H7 (cell line): ENCODE results near the gene NAPEPLD. TPM values are rescaled to one million over a fixed set of nuclear protein-coding genes. Genes with fewer than 3 reads are reported as not detected.
"Not testable (repeated sequence)": the region's sequence is repeated elsewhere in the genome, so short reads cannot be mapped to it uniquely, and the experiment has no call there.

Experiments
- DNase-seq: peaks from one replicate; pipeline ENCODE4 v3.0.0; 2012
- H3K27me3 ChIP-seq: 2 replicates; pipeline ENCODE4 v1.6.0; 2011; ENCODE audit warnings: mild to moderate bottlenecking, low read length; ENCODE audit not compliant: control insufficient read depth, insufficient read depth
- H3K36me3 ChIP-seq: replicated peaks from 2 replicates; pipeline ENCODE4 v1.5.1; 2011; ENCODE audit warnings: low read length; ENCODE audit not compliant: control insufficient read depth, insufficient read depth
- H3K4me3 ChIP-seq: 2 replicates; pipeline ENCODE4 v1.5.1; 2011; ENCODE audit warnings: low read depth, mild to moderate bottlenecking, control low read depth, low read length, moderate library complexity; ENCODE audit not compliant: insufficient read depth
- total RNA-seq: library from RNA; depleted of rRNA; stranded (reverse); fragments of >200 nt; shearing (Covaris generic); gene quantifications from 2 replicates; pipeline ENCODE4 v1.2.3, GENCODE V29; 2014

Gene NAPEPLD
- total RNA-seq, 1 experiment from 2014 or later, result 1.6 TPM

DNA sequence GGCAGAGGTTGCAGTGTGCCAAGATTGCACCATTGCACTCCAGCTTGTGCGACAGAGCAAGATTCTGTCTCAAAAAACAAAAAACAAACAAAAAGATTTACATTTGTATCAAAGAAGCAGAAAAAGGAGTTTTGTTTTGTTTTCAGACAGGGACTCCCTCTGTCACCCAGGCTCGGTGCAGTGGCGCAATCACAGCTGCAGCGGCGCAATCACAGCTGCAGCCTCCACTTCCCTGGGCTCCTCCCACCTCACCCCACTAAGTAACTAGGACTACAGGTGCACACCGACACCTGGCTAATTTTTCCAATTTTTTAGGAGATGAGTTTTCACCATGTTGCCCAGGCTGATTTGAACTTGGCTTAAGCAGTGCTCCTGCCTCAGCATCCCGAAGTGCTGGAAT is 72.1 kb downstream of the NAPEPLD start:
- Histone ChIP-seq H3K27me3 (no peaks in the 10 kb centered on the region), H3K36me3 (no peaks in the 10 kb centered on the region), H3K4me3 (no peak overlapping the region)
- no peak for DNase-seq

DNA sequence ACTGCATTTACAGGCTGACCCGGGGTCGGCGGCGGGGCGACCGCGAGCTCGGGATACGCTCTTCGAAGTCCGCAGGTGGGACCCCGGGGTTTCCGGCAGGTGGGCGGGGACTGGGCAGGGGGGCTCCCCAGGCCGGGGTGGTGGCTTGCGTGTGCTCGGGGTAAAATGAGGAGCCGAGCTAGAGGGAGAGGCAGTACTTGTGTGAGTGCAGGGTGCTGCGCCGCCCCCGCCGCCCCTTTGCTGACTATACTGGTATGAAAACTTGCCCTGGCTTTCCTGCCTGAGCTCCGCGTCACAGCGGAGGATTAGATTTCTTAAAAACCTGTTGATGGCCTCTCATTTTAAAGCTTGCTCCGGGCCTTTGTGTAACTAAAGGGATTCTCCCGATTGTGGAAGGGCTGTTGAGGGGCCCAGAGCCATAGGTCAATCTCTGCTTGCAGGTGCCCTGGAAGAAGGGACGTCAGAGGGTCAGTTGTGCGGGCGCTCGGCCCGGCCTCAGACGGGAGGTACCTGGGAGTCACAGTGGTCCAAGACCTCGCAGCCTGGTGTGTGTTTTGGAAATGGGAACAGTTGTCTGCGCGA is 73.5 kb downstream of the NAPEPLD start:
- H3K27me3 ChIP-seq, result no peaks in the 10 kb centered on the region
- peak overlapping the region; percentile 78 for H3K4me3 ChIP-seq
- peak; percentile 91 for DNase-seq
- no peaks in the 10 kb centered on the region for H3K36me3 ChIP-seq

DNA sequence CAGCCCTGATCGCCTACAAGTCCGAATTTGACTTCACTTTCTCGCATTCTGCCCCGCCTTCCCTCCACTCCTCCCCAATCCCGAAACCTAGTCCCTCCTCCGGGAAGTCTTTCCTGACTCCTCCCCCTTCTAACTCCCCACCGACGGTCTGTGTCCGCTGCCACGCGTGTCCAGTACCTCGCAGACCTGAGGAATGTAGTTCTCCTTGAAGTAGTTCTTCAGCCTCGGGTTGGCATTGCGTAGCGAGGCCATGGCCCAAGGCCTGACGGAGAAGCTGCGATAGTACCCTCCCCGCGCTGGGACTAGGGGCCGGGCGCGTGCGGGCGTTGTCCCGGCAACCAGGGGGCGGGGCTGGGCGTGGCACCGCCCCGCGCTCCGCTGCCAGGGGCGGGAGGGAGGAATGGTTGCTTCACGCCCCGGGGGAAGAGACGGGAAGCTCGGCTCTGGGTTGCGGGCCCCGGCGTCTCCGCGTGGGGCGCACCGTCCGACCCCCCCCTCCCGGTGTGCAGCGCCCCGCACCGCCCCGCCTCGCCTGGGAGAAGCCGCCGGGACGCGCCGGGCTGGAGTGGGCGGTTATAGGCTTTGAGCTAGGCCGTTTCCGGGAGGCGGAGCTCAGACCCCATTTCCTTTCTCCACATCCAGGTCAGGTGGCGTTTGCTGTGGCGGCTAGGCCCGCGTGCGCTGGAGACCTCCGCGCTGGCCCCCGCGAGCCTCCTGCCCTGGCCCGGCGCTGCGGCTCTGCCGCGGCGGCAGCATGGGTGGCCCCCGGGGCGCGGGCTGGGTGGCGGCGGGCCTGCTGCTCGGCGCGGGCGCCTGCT is 74.2 kb downstream of the NAPEPLD start, which contains the start of the genes ARMC10 and FBXL13:
ARMC10 (plus strand) TSS at position 622 of the 818 bp plus-strand sequence; CDS start at position 755, 133 bp downstream.
FBXL13 (minus strand) TSS at position 278 of the 818 bp plus-strand sequence.
- Histone ChIP-seq H3K36me3 (no peaks in the 10 kb centered on the region), H3K4me3 (peak within 1 kb of the TSS; percentile 78), H3K27me3 (no peaks in the 10 kb centered on the region)
- DNase-seq, result peak; percentile 95

DNA sequence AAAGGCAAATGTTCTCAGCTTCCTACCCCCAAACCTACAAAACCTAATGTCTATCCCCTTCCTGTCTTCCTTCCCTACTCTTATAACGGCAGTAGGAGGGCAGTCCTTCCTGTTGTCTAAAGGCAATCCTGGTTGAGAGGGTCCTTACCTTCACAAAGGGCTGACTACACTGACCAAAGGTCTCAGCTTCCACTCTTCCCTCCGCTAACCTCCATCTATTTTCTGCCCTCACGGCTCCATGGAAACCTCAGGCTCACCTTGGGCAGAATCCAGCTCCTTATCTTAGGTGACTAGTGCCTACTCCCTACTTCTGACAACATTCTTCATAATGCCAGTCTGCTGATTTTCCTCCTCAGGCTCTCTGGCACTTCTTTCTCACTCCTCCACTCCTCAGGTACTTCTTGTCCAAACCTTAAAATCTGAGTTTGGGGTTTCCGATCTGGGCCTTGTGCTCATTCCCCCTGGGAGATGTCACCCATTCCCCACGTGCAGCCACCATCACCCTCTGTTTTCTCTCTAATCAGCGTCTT is 74.8 kb downstream of the NAPEPLD start:
- no peaks in the 10 kb centered on the region for H3K27me3 ChIP-seq
- H3K4me3 ChIP-seq, result peak overlapping the region; percentile 78
- no peaks in the 10 kb centered on the region for H3K36me3 ChIP-seq
- peak; percentile 26 for DNase-seq

DNA sequence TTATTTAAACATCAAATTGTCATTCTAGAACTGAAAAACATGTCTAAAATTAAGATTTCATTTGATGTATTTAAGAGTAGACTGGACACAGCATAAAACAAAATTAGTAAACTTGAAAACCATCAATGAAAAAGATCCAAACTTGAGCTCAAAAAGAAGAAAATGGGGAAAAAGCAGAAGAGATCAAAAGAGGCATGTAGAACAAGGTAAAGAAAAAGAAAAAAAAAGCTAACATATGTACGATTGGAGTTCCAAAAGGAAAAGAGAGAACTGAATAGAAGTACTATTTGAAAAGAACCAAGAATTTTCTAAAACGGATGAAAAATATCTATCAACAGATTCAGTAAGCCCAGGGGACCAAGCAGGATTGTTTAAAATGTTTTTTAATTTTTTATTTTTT is 77.9 kb downstream of the NAPEPLD start:
- H3K36me3 ChIP-seq, result no peaks in the 10 kb centered on the region

GRCh38 chr7:103068414-103069403 is 80.2 kb downstream of the NAPEPLD start:
- Histone ChIP-seq H3K27me3 (no peaks in the 10 kb centered on the region), H3K36me3 (no peaks in the 10 kb centered on the region), H3K4me3 (no peak overlapping the region)
- DNase-seq, result no peak

More for the DNA sequence above, 77.9 kb downstream of the NAPEPLD start:
- no peak overlapping the region for H3K4me3 ChIP-seq
- DNase-seq, result no peak
- no peaks in the 10 kb centered on the region for H3K27me3 ChIP-seq

DNA sequence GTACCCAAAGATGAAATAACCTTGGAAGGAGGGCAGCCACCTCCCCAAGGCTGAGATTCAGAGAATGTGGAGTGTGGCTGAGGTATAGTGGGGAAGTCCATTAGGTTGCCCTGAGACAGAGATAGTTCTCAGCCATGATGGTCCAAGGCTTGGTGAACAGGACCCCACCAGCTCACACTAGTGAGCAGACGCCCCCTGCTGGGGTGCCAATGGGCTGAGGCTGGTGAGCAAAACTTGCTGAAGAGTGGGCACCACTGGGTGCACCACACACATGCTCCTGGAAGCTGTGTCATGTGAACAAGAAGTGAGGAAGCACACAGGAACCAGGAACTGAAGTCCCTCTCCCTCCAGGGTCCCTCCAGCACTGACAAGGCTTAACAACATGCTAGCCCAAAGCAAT is 83.2 kb downstream of the NAPEPLD start:
- Histone ChIP-seq H3K36me3 (no peaks in the 10 kb centered on the region), H3K4me3 (no peak overlapping the region), H3K27me3 (no peaks in the 10 kb centered on the region)
- DNase-seq, result peak; percentile 43

GRCh38 chr7:103063895-103064294 is 85.0 kb downstream of the NAPEPLD start:
- Histone ChIP-seq H3K36me3 (no peaks in the 10 kb centered on the region), H3K27me3 (no peaks in the 10 kb centered on the region), H3K4me3 (no peak overlapping the region)
- peak; percentile 41 for DNase-seq

DNA sequence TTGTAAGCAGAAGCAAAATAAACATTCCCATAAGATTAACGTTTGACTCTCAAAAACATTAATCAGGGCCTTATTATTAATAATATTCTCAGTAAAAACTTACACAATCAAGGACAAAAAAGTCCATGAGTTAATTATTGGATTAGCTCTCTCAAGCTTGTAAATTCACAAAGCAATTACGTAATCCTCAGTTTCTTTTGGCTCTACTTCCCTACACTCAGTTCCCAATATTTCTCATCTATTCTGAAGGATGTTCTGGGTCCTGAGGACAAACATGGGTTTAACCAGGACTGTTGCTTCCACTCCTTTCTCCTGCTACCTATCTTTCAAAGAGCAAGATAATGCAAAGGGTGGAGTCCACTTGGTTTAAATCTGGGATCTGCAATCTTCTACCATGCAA is 89.4 kb downstream of the NAPEPLD start:
- no peak for DNase-seq
- no peak overlapping the region for H3K4me3 ChIP-seq
- H3K36me3 ChIP-seq, result no peaks in the 10 kb centered on the region
- H3K27me3 ChIP-seq, result no peaks in the 10 kb centered on the region

DNA sequence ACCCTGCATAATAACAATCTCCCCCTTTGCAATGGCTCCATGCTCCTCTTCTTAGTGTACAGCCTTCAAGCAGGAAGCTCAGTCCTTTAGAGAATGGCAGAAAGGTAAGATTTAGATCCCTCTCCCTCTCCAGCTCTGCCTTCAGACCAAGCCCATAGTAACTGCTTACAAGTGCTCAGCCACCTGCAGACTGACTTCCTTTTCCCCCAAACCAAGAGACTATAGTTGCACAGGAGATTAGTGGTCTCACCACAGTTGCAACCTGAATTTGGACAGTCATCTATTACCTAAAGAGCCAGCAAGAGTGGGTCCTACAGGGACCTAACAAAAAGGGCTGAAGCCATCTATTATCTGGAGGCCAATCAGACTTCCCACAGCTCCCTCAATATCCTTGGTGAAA is 90.8 kb downstream of the NAPEPLD start:
- Histone ChIP-seq H3K36me3 (no peaks in the 10 kb centered on the region; the same call in 1 of the 2 replicates), H3K4me3 (no peak overlapping the region), H3K27me3 (no peaks in the 10 kb centered on the region)
- DNase-seq, result no peak

DNA sequence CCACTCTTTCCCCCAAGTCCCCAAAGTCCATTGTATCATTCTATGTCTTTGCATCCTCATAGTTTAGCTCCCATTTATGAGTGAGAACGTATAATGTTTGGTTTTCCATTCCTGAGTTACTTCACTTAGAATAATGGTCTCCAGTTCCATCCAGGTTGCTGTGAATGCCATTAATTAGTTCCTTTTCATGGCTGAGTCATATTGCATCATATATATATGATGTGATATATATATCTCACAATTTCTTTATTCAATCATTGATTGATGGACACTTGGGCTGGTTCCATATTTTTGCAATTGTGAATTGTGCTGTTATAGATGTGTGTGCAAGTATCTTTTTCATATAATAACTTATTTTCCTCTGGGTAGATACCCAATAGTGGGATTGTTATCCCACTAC is 92.9 kb downstream of the NAPEPLD start:
- not testable (repeated sequence) for DNase-seq

GRCh38 chr7:103051519-103051918 is 97.4 kb downstream of the NAPEPLD start:
- DNase-seq, result no peak
- H3K27me3 ChIP-seq, result no peaks in the 10 kb centered on the region
- H3K36me3 ChIP-seq, result no peaks in the 10 kb centered on the region; the same call in 1 of the 2 replicates

More for the DNA sequence above, 92.9 kb downstream of the NAPEPLD start:
- not testable (repeated sequence) for H3K36me3 ChIP-seq, H3K4me3 ChIP-seq, H3K27me3 ChIP-seq

More at GRCh38 chr7:103051519-103051918, 97.4 kb downstream of the NAPEPLD start:
- H3K4me3 ChIP-seq, result no peak overlapping the region
